NCI-H2081 (cell line): Measurements from ENCODE around the gene PTPRD.
A peak's percentile ranks its signal among the peaks of the same experiment; 100 is the strongest.

ENCODE experiments used
- DNase-seq, 2 experiments: peaks; one replicate each; lab custom pipeline; 2025; lab: John Stamatoyannopoulos, UW

PTPRD gene

DNA sequence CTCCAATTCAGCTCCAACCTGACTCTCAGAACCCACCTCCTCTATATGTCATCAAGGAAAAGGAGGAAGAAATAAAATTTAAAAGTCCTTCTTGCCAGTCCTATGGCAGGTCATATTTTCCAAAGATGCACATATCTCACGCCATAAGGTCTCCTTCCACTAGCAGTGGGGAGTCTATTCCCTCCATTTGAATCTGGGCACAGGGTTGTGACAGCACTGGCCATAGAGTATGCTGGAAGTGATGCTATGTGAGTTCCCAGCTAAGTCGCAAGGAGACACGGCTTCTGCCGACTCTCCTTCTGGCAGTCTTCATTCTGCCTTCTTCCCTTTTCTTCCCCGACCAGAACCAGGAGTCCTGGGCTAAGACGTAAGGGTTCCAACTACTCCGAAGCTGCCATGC lies 1929.3 kb downstream of the PTPRD start:
- DNase-seq = no peak

DNA sequence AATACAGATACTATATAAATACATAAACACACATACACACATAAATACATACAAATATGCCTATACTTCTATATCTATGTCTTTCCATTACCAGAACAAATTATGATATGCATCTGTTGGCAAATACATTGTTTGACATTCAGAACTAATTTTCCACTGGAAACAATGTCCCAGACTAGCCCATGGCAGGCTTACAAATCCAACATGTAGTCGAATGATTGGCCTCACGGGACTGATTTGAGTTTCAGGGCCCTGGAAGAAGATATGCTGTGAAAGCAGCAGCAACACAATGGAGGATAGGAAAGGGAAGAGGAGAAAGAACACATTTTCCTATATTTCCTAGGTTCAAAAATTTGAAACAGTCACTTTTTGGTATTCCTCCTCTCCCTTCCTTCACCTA lies 1932.1 kb downstream of the PTPRD start:
- no peak for DNase-seq

DNA sequence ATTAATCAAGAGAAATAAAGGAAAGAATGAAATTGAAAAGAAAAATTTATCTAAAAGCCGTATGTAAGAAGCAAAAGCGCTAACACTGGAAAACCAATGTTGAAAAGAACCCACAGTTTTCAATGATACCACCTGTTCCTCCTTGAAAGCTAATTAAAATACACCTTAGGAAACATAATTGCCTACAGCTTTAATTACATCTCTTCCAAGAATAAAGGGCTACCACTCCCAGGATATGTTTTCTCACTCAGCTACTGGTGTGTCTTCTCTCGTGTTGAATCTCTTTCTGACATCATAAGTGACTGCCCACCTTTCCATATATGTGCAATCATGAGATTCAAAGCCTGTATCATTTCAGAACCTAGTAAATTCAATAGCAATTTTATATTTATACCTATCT lies 1932.6 kb downstream of the PTPRD start:
- peak in 1 of 2 experiments; percentile 43 for DNase-seq

DNA sequence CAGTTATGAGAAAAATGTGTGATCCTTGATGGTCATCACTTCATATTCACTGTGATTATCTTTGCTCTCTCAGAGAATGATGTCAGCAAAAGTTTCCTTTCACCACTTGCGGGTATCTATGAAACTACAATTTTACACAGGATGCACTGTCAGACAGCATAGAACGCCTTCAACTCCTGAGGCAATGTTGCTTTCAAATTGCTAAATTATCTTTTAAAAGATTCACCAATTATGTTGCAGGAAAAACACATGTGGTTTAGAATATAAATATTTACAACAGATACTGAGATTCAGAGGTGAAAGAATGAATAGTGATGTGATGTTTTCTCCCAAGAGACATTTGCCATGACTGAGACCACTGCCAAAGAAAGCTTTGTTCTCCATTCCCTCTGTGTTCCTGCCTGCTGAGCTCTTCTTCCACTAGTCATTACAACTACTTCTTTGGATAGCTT lies 1933.4 kb downstream of the PTPRD start:
- peak; percentile 39 to 72 for DNase-seq

DNA sequence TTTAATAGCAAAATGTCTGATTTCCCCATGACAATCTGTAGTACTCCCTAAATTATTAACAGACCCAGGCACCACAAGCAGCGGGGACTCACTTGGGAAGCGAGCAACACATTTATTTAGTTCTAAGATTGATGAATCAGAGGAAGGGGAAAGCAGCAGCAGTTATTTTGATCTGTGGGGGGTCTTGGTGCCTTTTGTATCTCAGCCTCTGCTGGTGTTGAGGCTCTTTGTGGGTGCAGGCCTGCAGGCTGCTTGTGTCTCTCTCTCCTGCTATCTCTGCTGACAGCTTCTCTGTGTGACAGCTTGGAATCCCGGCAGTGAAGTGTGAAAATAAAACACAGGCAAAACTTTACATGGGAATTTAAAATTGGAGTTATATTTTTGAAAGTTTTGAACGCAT lies 1935.1 kb downstream of the PTPRD start:
- no peak for DNase-seq

DNA sequence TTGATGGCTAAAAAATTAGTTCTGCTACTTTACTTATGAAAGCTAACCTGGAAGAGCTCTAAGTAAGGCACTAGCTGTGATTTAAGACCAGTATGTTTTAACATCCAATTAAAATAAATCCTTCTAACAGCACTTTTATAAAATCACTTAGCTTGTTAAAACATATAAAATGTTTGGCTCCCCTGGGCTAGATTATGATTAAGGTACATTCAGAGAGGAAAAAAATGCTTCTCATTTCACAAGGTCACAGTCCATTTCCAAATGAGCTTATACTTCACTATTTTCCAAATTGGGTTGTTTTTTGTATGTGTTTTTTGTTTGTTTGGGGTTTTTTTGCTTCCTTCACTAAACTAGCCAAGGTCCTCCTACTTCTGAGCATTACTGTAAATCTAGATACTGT lies 1938.3 kb downstream of the PTPRD start:
- DNase-seq = no peak

DNA sequence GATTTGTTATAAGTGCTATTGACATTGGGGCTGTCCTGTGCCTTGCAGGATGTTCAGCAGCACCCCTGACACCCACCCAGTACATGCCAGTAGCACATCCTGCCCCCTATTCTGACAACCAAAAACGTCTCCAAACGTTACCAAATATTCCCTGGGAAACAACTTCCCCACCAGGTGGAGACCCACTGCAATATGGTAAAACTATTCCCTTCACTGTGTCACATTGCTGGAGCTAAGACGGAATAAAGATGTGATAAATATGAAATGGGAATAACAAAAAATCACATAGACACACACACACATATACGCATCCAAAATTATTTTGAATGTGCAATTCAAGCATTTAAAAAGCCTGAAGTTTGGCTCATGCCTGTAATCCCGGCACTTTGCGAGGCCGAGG lies 1939.0 kb downstream of the PTPRD start:
- peak in 1 of 2 experiments; percentile 32 for DNase-seq

DNA sequence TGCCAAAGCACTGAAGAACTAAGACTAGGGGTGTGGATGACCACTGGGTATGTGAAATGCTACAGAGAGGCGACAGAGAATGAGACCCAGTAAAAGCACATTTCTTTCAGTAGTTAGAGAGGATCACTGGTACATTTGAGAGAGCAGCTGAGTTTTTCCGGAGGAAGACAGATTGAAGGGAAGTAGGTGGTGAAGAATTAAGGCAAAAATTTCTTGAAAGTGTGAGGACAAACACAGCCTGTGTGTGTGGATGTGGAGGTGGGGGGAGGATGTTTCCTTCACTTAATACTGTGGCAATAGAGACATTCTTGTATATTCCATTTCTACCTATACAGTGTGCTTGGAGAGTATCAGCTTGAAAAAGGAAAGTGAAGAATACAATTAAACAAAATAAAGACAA lies 1942.1 kb downstream of the PTPRD start:
- no peak for DNase-seq

DNA sequence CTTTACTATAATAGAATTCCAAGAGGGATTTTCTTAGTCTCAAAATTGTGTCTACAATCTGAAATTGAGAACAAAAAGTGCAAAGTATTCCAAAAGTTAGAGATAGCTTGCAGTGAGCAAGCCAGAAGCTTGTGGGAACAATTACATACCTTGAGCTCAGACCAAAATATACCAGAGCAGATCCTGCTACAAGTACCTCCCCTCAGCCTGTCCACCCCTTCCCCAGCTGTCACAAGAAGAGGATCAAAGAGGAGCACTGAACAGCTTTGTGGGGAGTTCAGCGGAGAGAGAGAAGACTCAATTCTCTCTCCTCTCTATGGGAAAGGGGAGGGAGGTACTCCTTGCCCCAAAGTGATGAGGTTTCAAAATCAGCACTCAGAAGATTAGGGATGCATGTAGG lies 1944.1 kb downstream of the PTPRD start:
- DNase-seq = no peak

DNA sequence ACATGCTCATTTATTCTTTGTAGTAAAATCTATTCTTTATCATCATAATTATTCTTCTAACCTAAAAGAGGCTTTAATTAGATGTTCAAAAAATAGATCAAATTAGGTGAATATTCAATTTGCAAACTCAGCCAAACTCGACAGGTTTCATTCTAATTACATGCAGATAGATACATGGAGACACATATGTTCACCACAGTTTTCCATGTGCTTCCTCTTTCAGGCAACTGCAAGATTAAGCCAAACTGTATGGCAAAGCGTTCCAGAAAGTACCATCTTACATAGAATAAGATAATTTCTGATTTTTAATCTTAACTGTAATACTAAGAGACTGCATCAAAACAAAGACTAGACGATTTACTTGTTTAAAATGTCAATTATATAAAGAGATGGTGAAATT lies 1944.6 kb downstream of the PTPRD start:
- no peak for DNase-seq

DNA sequence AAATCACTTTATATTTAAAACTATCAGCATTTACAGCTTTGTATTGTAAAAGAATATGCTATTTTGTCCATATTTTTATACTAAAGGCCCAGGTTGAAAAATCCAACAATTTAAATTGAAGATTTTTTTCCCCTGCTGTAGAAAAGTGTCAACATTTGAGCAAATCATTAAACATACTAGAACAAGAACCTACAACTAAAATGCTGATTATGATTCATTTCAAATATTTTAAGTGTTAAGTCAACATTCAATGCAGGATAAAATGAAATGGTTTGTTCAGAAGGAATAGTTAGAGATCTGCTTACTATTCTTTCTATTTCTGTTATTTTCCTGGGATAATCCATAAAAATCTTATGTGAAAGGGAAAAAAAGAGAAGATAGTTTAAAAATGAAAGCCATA lies 1946.7 kb downstream of the PTPRD start:
- no peak for DNase-seq

DNA sequence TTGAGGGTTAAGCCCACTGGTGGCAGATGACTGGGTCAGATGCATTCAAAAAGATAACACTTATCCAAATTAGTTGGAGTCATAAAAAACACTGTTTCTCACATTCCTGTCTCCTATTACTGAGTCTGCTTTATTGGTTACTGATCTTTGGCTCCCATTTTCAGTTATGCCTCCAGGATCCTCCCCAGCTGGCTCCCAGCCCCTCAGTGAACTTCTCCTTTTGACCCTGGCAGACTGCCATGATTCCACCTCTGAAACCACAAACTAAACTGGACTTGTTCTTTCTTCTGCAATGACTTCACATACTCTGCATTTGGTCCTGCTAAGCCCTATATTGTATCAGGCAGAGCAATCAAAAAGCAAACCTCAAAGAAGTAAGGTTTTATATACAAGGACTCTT lies 1952.4 kb downstream of the PTPRD start:
- DNase-seq = no peak

DNA sequence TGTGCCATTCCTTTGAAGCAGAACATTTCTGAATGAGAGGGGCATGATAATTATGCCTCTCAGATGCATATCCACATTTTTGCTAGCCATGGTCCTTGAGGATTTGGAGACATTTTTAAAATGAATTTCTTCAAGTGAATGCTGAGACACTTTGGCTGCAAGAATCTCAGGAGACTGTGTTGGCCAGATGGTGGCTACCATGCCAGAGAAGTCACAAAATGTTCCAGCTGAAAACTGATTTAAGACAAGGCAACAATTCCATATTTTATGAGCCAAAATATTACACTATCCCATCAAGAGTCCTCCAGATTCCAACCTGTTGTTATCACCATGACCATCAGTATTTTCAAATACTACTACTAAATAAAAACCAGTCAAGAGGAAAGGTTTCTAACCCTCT lies 1953.7 kb downstream of the PTPRD start:
- DNase-seq = no peak

DNA sequence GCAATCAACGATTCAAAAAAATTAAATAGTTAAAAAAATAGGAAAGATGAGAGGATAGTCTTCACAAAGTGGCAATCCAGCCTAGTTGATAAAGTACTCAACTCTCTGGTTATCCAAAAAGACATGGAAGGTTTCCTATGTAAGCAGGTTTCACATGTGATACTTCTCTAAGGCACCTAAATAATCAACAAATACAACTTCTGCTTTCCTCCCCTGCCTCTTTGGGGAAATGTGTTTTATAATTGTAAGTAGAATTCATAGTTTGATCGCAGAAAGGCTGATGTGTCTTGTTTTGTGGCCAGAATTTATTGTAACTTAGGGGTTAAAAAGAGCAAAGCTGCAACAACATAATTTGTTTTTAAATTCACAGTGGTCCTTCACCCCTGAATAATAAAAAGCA lies 1957.7 kb downstream of the PTPRD start:
- DNase-seq = no peak

DNA sequence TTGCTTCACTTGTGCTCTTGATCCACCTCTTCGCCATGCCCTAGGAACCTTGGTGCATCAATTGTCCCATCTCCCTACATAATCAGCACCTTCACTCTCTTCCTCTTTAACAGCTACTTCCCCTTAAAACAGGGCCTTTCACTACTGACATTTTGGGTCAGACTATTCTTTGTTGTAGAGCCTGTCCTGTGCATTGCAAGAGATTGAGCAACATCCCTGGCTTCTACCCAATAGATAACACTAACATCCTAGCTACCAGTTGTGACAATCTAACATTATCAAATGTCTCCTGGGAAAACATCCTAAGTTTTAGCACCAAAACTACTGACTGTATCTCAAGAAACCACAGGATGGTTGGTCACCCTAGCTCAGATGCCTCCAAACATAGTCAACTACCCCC lies 1958.9 kb downstream of the PTPRD start:
- DNase-seq = no peak

DNA sequence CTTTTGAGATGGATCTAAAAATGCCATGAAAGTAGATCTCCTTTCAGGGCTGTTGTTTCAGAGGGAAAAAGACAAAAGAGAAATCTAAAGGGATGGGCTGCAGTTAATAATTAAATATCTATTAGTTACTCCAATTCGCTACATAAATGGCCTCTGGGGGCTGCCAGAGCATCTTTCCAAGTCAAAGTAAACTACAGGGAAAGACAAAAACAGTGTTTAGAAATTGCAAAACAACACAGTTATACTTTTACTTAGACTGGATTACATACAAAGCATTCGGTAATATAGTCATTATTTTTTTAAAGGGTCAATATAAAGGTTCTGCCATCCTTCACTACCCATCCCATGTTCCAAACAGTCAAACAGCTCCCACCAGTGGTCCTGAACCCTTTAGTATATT lies 1959.7 kb downstream of the PTPRD start:
- DNase-seq = no peak

DNA sequence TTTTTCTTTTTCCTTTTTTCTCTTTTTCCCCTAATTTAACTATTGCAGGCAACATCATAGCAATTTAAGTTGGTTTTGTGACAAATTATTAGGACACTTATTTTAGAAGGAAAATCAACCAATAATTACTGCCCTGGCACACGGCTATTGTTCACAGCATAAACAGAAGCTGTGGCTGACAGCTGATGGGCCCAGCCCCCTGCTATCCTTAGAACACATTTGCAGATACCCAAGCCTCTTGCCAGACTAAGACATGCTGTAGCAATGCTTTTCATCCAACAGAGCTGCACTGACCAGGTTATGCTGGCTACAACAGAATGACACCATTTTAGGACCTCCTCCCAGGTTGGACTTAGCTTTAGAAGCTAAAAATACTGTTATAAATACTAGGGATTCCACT lies 1960.5 kb downstream of the PTPRD start:
- DNase-seq = peak in 1 of 2 experiments; percentile 20

DNA sequence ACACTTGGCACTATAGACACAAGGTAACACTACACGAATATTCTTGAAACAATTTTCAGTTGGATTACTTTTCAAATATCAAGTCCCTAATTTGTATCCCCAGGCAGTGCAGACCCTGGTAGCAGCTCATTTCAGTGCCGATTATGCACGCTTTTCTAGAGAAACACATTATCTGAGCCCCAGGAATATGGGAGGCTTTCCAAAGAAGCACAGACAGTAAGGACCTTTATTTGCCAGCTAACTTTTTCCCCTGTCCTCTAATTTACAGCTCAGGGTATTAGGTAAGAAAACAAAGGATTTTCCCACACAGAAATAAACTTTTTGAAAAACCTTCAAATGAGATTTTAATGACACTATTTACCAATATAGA lies 1961.0 kb downstream of the PTPRD start:
- DNase-seq = peak; percentile 15 to 27

DNA sequence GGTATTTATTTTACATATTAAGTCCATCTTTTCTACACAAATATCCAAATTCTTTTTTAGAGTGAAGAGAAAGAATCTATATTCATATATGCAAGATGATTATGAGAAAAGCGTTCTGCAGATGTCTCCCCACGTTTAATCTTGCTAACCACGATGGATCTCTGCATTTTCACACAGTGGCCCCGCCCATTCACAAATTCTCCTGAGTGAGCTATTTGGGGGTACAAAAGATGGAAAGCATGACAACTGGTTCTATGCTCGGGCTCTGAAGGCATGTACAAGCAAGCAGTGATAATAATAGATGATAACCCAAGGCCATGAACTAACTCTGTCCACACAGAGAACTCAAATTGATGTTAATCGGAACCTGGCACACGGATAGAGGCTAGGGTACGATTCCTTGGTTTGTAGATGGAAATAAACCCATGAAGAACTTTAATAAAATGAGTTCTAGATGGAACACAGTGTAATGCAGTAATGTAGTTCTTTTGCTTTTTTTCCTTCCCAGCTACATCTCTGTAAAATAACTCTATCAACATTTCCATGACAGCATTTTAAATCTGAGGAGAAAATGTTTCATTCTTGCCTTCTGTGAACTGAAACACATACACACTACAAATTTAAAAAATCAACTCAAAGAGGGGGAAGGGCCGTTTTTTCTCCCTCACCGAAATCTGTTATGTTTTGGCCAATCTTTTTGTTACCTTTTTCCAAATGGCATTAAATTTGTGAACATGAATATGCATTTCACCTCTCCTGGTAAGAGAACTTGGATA lies 1961.5 kb downstream of the PTPRD start:
- DNase-seq = no peak

DNA sequence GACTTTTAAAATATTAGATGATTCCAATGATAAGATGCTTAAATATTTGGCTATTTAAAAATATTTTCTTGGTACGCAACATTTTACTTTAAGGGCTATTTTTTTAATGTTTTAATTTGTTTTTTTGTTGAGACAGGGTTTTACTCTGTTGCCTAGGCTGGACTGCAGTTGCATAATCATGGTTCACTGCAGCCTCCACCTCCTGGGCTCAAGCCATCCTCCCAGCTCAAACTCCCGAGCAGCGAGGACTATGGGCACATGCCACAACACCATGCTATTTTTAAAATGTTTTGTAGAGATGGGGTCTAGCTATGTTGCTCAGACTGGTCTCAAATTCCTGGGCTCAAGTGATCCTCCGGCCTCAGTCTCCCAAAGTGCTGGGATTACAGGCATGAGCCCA lies 1963.0 kb downstream of the PTPRD start:
- DNase-seq = no peak

DNA sequence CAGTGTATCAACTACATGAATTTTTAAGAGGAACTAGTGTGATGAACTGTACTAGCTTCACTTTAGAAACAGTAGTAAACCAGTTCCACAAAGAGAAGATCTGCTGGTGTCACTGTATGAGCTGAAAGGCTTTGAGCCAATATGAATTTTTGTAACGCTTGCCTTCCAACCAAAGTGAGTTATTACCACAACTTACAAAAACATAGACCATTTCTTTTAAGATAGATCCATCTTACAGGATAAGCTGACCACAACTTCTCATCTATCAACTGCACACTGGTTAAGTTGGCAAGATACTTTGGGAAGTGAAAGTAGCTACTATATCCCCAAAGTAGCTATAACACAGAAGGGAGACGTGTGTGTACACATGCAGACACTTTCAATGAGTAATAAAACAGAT lies 1963.6 kb downstream of the PTPRD start:
- no peak for DNase-seq

DNA sequence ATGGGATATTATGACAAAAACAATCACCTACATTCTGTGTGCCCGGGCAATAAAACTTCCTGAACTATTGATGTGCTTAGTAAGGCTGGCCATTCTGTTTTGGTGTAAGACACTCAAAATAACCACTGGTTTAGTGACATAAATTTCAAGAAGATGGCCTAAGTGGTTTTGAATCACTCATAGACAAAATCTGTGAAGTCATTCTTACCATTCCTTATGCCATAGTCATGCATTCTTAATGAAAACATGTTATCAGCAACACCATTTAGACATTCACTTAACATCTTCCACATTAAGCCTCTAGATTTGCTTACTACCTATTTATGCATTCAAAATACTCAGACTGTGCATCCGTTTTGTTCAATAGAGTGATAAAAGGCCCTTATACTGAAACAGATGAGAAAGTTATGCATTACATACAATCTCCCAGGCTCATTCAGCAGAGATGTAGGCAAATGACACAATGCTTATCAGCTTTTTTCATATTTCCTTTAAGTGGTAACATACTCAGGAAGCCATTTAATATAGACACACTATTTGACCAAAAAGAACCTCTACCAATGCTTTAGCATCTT lies 1964.4 kb downstream of the PTPRD start:
- no peak for DNase-seq

DNA sequence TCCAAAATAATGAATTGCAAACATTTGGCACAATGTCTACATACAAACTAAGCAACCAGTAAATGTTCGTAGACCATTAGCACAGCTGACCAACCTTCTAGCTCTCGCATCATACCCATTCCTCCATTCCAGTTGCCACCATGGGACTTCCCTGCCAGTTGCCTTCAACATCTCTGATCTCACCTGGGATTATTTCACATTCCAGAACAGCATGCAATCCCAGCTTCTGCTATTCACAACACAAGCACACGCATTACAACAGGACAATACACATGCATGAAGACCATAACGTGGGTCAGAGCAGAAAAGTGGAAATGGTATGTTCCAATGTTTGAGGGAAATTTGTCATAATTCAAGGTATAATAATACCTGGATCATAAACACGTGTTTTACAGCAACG lies 1965.0 kb downstream of the PTPRD start:
- no peak for DNase-seq

DNA sequence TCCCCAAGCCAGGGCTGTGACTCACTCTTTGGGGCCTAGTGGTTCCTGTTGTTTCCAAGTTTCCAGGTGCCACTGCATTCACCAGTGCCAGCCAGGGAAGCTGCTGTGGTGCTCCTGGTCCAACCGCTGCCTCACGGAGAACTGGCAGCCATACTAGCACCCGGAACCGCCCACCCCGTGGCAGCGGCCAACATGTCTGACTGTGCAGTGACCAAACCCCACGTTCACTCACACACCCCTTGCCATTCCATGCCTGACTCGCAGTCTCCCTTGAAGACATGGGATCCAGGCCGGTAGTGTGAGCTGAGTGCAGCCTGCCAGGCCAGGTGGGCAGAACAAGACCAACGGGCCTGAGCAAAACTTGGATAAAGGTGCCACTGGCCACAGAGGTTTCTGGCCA lies 1968.2 kb downstream of the PTPRD start:
- DNase-seq = no peak
